Sigmoid colon (tissue), 7 donors: ENCODE data around the gene PLEKHG7. TPM values are rescaled to one million over a fixed set of nuclear protein-coding genes. Genes with fewer than 3 reads are reported as not detected.

ENCODE experiments used
- DNase-seq: peaks from one replicate; pipeline ENCODE4 v3.0.0-alpha.2; 2019
- H3K27ac ChIP-seq, 4 donors: fragments of 200-600 bp; sonication (generic); one replicate each; pipeline ENCODE4 v1.5.1; 2016 to 2019; ENCODE audit warnings: mild to moderate bottlenecking in 1 of 4
- H3K27me3 ChIP-seq, 3 donors: fragments of 200-600 bp; sonication (generic); one replicate each; pipeline ENCODE4 v1.5.1; 2019; ENCODE audit warnings: mild to moderate bottlenecking in 1 of 3
- H3K36me3 ChIP-seq, 4 donors: fragments of 200-600 bp; sonication (generic); one replicate each; pipeline ENCODE4 v1.5.1; 2016 to 2019
- H3K4me1 ChIP-seq, 4 donors: fragments of 200-600 bp; sonication (generic); one replicate each; pipeline ENCODE4 v1.5.1; 2017 to 2019
- H3K4me3 ChIP-seq, 4 donors: fragments of 200-600 bp; sonication (generic); one replicate each; pipeline ENCODE4 v1.5.1; 2017 to 2019; ENCODE audit warnings: mild to moderate bottlenecking in 2 of 4, moderate library complexity in 1 of 4
- H3K9me3 ChIP-seq, 4 donors: fragments of 200-600 bp in 3 of 4; sonication (generic) in 3 of 4; one replicate each; pipeline versions ENCODE4 v1.5.1 to v1.6.1; 2013 to 2019
- CTCF ChIP-seq, 4 experiments: fragments of 450-650 bp in 3 of 4; fragments of 200-600 bp in 1 of 4; IDR thresholded peaks; one replicate each; pipeline ENCODE4 v1.5.1; 2016 to 2019; ENCODE audit warnings: antibody characterized with exemption in 4 of 4, mild to moderate bottlenecking in 3 of 4, moderate library complexity in 2 of 4
- EP300 ChIP-seq, 4 donors: sonication (generic); formaldehyde crosslinking; IDR thresholded peaks; one replicate each; pipeline ENCODE4 v1.6.1; 2017; ENCODE audit warnings: antibody characterized with exemption in 4 of 4
- POLR2A ChIP-seq, 2 donors: fragments of 450-650 bp; IDR thresholded peaks; one replicate each; pipeline ENCODE4 v1.6.1; 2016; ENCODE audit warnings: antibody characterized with exemption in 2 of 2, mild to moderate bottlenecking in 2 of 2, moderate library complexity in 2 of 2
- POLR2AphosphoS5 ChIP-seq, 4 donors: sonication (generic); formaldehyde crosslinking; IDR thresholded peaks; one replicate each; pipeline ENCODE4 v1.6.1; 2017; ENCODE audit warnings: antibody characterized with exemption in 4 of 4
- WGBS, 2 donors: extraction: QIAGEN DNeasy Blood & Tissue Kit; methylation state at CpG; one replicate each; pipeline ENCODE4 v1.1.7; 2013; 5-methylcytosine and 5-hydroxymethylcytosine counted together
- intact Hi-C: fragments of 100-400 bp; cut with DNase I; formaldehyde crosslinking; loops from one replicate; pipeline ENCODE4 v1.15.1; 2023
- polyA plus RNA-seq, 3 donors: library from polyadenylated mRNA; stranded (reverse); fragments of 200-250 nt; gene quantifications; one replicate each; pipeline ENCODE4 v1.2.3, GENCODE V29; 2013
- total RNA-seq, 4 donors: library from RNA; depleted of rRNA; stranded (reverse); fragments of >200 nt; gene quantifications; one replicate each; pipeline ENCODE4 v1.1.0, GENCODE V29; 2016
- donor health status: healthy with polysubstance abuse.
- donor health status: Bipolar disorder and iron deficiency.
- donor health status: healthy.

Gene PLEKHG7
- total and polyA plus RNA-seq, 7 donors = 0.23 to 0.71 (median 0.50) TPM; not detected in 3

GRCh38 chr12:92733181-92733580 is 30.4 kb downstream of the PLEKHG7 start:
- H3K27ac ChIP-seq = no peak overlapping the region
- no peaks in the 10 kb centered on the region for H3K27me3 ChIP-seq
- no peaks in the 10 kb centered on the region for H3K9me3 ChIP-seq
- H3K4me3 ChIP-seq = no peak overlapping the region
- no peak for TF ChIP-seq CTCF (IDR thresholded peaks at IDR 0.05)
- no peak for TF ChIP-seq POLR2AphosphoS5 (IDR thresholded peaks at IDR 0.05)
- TF ChIP-seq POLR2A (IDR thresholded peaks at IDR 0.05) = no peak
- TF ChIP-seq EP300 (IDR thresholded peaks at IDR 0.05) = no peak
- WGBS, 2 donors = 83 to 84% methylated on average over 6 of the region's 6 CpGs
- no peak for DNase-seq
- no peaks in the 10 kb centered on the region for H3K36me3 ChIP-seq
- intact Hi-C loops = no loop called here
- H3K4me1 ChIP-seq = peaks cover 0 to 7% (median 2%) of the 10 kb centered on the region in 4 donors

- TF ChIP-seq CTCF (IDR thresholded peaks at IDR 0.05) (no peak), EP300 (IDR thresholded peaks at IDR 0.05) (no peak), POLR2AphosphoS5 (IDR thresholded peaks at IDR 0.05) (no peak), POLR2A (IDR thresholded peaks at IDR 0.05) (no peak)
- WGBS, 2 donors = 79 to 81% methylated on average over 3 of the region's 3 CpGs
- no peak overlapping the region for H3K4me3 ChIP-seq
- no peaks in the 10 kb centered on the region for H3K27me3 ChIP-seq
- H3K36me3 ChIP-seq = no peaks in the 10 kb centered on the region
- H3K27ac ChIP-seq = no peak overlapping the region
- peaks cover 0 to 7% (median 2%) of the 10 kb centered on the region in 4 donors for H3K4me1 ChIP-seq
- intact Hi-C loops = no loop called here
- no peaks in the 10 kb centered on the region for H3K9me3 ChIP-seq
- DNase-seq = no peak
Measured at GRCh38 chr12:92733661-92734060, 30.9 kb downstream of the PLEKHG7 start.

- Histone ChIP-seq H3K36me3 (no peaks in the 10 kb centered on the region), H3K27me3 (no peaks in the 10 kb centered on the region), H3K9me3 (no peaks in the 10 kb centered on the region), H3K4me3 (no peak overlapping the region), H3K4me1 (peaks cover 0 to 7% (median 2%) of the 10 kb centered on the region in 4 donors), H3K27ac (peak overlapping the region in 1 of 4 donors; percentile 43)
- 56 to 62% methylated on average over 3 of the region's 3 CpGs for WGBS, 2 donors
- no peak for TF ChIP-seq CTCF (IDR thresholded peaks at IDR 0.05)
- no peak for TF ChIP-seq EP300 (IDR thresholded peaks at IDR 0.05)
- no peak for TF ChIP-seq POLR2A (IDR thresholded peaks at IDR 0.05)
- TF ChIP-seq POLR2AphosphoS5 (IDR thresholded peaks at IDR 0.05) = peak in 1 of 4 donors; percentile 42
- no peak for DNase-seq
- intact Hi-C loops = no loop called here
Measured at GRCh38 chr12:92735131-92735721, 32.4 kb downstream of the PLEKHG7 start.

GRCh38 chr12:92736605-92737004 is 33.8 kb downstream of the PLEKHG7 start:
- WGBS, 2 donors = 77 to 81% methylated on average over 6 of the region's 6 CpGs
- Histone ChIP-seq H3K36me3 (no peaks in the 10 kb centered on the region), H3K4me1 (peaks cover 0 to 7% (median 2%) of the 10 kb centered on the region in 4 donors), H3K9me3 (no peaks in the 10 kb centered on the region), H3K27me3 (no peaks in the 10 kb centered on the region), H3K4me3 (no peak overlapping the region), H3K27ac (no peak overlapping the region)
- no peak for TF ChIP-seq CTCF (IDR thresholded peaks at IDR 0.05)
- DNase-seq = no peak
- intact Hi-C loops = no loop called here
